Right lung (tissue), 5 donors: Measurements from ENCODE around the gene BRD8. TPM values are rescaled to one million over a fixed set of nuclear protein-coding genes. Genes with fewer than 3 reads are reported as not detected.

ENCODE experiments used
- DNase-seq, 2 donors: peaks; one replicate each; pipeline ENCODE4 v3.0.0-alpha.2; 2013
- polyA plus RNA-seq, 5 donors: library from polyadenylated mRNA; unstranded; fragments of 120-200 nt; gene quantifications; one replicate each; pipeline versions ENCODE4 v1.2.1 to v1.2.3, GENCODE V29; 2013; ENCODE audit warnings: inconsistent platforms in 1 of 5, low replicate concordance in 1 of 5; ENCODE audit not compliant: insufficient read length in 5 of 5, insufficient read depth in 1 of 5

The BRD8 gene
- polyA plus RNA-seq, 5 donors: 107 to 197 (median 186) TPM

DNA sequence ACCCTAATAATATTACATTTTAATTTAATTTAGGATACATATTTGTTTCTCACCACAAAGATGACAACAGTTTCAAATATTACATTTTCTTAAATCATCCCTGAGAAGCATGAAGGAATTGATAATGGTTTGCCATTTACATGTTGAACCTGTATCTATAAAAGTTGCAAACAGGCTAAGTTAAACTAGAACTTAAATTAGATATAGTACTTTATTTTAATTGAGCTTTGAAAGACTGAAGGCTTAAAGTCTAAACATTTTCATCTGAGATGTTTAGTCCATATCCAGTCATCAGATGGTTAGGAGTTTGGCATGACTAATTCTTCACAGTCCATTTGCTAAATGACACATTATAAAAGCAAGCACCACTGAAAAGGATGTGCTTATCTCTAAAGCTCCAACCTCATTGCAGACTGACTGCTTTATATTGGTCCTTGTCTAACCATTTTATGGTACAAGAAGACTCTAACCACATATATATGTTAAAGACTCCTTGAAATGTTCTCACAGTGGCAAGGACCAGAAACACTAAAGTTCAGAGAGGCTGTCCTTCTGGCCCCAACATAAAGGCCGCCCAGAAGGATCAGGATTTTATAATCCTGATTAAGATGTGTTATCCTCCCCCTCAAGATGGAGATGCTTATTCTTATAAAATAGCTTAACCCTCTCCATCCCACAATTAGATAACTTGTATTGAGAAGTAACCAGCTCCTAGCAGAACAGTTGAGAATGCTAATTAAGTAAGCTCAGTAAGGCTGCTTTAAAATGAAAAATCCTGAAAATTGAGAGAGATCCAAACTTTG, 68.8 kb downstream of the BRD8 start:
- DNase-seq: no peak

- peak; percentile 2 to 4 for DNase-seq
Observed at GRCh38 chr5:138107213-138107612, 71.2 kb downstream of the BRD8 start.

- no peak for DNase-seq
Observed at GRCh38 chr5:138105709-138106108, 72.7 kb downstream of the BRD8 start.

DNA sequence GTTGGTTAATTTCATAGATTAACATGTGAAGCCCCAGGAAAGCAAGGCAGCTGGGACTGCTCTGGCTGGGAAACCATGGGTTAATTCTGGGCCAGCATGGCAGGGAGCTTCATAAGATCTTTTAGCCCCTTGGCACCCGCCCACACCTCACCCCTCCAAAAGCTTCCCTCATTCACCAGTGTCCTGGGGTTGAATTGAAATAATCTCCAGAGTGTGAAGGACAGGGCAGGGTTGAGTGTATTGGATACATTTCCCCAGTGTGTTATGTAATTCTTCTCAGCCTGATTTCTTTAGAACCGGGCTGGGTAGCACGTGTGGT, 75.2 kb downstream of the BRD8 start:
- no peak for DNase-seq

GRCh38 chr5:138102454-138103318, 75.7 kb downstream of the BRD8 start:
- no peak for DNase-seq

- DNase-seq: no peak
Observed at GRCh38 chr5:138096997-138097828, 81.2 kb downstream of the BRD8 start.

GRCh38 chr5:138096363-138096762, 82.1 kb downstream of the BRD8 start:
- DNase-seq: no peak

DNA sequence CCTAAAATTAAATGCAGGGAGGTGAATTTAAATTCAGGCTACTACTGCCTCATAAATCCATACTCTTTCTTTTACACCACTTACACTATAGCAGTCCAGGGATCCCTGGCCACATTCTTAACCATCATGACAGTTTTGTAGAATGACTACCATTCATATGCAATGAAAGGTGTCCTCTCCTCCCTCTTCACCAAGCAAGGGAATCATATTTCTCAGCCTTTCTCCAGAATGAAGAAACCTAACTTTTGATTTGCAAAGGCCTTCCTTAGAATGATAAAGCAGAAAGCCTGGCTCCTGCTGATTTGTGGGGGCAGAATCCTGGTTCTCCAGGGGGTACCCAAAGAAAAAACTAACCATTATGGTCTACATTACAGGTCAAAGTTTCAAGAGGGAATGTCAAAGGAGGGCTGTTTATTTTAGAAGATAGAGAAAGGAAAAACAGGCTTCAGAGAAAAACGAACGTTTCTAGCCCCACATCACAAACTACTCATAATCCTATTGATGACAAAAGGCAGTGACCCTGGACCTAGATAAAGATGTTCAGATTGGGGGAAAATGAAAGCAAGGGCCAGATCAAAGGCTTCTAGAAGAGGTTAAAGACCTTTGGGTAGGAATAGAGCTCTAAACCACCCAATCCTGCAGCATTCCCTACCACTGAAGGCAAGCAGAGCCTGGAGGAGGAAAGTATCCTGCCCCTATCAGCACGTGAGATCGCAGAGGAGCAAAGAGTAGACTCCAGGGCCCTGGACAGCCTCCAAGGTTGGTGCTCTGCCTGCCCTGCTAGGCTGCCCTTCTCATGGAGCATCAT, 83.1 kb downstream of the BRD8 start:
- no peak for DNase-seq

- DNase-seq: no peak
Observed at GRCh38 chr5:138093036-138093435, 85.4 kb downstream of the BRD8 start.

DNA sequence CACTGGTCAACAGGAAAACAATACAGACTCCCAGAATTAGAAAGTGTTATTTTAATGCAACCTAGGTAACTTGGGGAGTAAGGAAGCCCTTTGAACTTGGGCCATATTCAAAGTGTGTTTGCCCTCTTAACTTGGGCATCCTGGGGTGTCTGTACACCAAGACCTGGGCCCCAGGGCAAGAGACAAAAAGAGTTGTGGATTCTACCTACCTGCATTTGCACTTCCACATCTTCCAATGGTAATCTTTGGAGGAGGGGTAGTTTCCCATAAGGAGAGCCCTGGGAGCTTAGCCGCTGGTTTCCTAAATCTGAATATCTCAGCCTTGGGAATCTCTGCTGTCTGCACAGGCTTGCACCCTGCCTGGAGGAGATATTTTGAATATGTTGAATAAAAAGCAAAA, 86.1 kb downstream of the BRD8 start:
- DNase-seq: no peak

DNA sequence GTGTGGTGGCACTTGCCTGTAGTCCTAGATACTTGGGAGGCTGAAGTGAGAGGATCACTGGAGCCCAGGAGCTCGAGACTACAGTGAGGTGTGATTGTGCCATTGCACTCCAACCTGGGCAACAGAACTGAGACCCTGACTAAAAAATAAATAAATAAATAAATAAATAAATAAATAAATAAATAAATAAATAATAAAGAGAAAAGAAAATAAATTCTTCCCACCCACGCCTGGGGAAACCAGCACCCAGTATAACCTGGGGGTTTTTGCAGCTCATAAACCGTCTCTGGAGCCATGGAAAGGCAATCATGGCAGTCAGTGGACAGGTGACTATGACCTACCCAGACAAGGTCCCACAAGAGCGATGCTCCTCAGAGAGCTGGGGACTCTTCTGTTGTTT, 86.7 kb downstream of the BRD8 start:
- no peak for DNase-seq

Other genes starting within 250 kb of the BRD8 start
- gene FAM13B, start 145.6 kb downstream of the BRD8 start, polyA plus RNA-seq: 10 to 100 TPM; 30.5 to 58.9 (median 51.2) TPM
- gene WNT8A, start 94.6 kb downstream of the BRD8 start, polyA plus RNA-seq: not detected
- 10 to 100 TPM; 10.2 to 12.1 (median 10.7) TPM for gene NME5, start 39.2 kb downstream of the BRD8 start, polyA plus RNA-seq
- gene KIF20A, start 482 bp upstream of the BRD8 start, polyA plus RNA-seq: 10 to 100 TPM; 32.3 to 94.5 (median 49.2) TPM
- 10 to 100 TPM; 46.2 to 67.0 (median 59.3) TPM for gene CDC23, start 34.7 kb upstream of the BRD8 start, polyA plus RNA-seq
- gene GFRA3, start 96.0 kb upstream of the BRD8 start, polyA plus RNA-seq: 1 to 10 TPM; 2.7 to 5.5 (median 3.2) TPM
- gene CDC25C, start 153.2 kb upstream of the BRD8 start, polyA plus RNA-seq: 10 to 100 TPM in 3 of 5 donors, 1 to 10 TPM in 2; 5.7 to 16.4 (median 10.2) TPM
- 10 to 100 TPM; 37.8 to 46.9 (median 40.3) TPM for gene FAM53C, start 159.6 kb upstream of the BRD8 start, polyA plus RNA-seq
- 10 to 100 TPM; 58.7 to 86.0 (median 76.6) TPM for gene KDM3B, start 174.1 kb upstream of the BRD8 start, polyA plus RNA-seq